Measurements from ENCODE around the gene APRT. TPM values are rescaled to one million over a fixed set of nuclear protein-coding genes. Genes with fewer than 3 reads are reported as not detected.
A peak's percentile ranks its signal among the peaks of the same experiment; 100 is the strongest.

Gene APRT
- total and polyA plus RNA-seq, 9 of the 15 experiments (the other 6 are each of a cell fraction or from before 2014, with no cell fraction given), result 41.7 to 409 (median 146) TPM

DNA sequence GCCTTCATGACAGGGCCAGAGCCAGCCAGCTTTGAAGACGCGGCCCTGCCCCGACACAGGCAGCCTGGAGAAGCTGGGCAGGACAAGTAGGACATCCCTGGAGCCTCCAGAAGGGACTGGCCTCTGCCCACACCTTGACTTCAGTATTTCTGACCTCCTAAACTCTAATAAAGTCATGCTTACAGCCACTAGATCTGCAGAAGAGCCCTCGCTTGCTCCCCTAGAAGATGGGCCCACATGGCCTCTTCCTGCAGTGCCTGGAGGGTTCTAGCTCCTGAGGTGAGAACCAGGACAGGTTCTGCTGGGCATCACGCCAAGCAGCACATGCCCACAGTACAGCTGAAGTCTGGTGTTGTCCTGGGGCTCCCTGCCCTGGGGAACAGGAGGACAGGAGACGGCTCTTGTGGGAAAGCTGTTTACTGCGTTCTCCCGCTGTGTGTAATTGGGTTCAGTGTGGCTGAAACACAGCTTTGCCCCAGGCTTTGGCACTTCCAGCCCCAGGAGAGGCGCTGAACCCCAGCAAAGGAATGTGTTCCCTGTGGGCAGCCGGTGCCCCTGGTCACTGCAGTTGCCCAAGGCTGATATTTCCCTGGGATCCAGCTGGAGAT lies 2.6 kb downstream of the APRT start (continued):
- TF ChIP-seq ZNF197 (CRISPR knock-in tag; IDR thresholded peaks at IDR 0.05; ENCODE audit: low read depth), result no peak
- TF ChIP-seq CHD2 (IDR thresholded peaks at IDR 0.05; ENCODE audit: low read depth, low read length), result no peak; the same call in 1 of the 2 replicates
- no peak for TF ChIP-seq FOXA1 (IDR thresholded peaks at IDR 0.05; ENCODE audit: borderline replicate concordance)
- TF ChIP-seq KAT8 (IDR thresholded peaks at IDR 0.05; ENCODE audit: low read depth), result no peak
- TF ChIP-seq NFIC (IDR thresholded peaks at IDR 0.05), result peak; percentile 64
- TF ChIP-seq ZNF76 (CRISPR knock-in tag; IDR thresholded peaks at IDR 0.05; ENCODE audit: borderline replicate concordance), result no peak
- TF ChIP-seq, protein P1, sequence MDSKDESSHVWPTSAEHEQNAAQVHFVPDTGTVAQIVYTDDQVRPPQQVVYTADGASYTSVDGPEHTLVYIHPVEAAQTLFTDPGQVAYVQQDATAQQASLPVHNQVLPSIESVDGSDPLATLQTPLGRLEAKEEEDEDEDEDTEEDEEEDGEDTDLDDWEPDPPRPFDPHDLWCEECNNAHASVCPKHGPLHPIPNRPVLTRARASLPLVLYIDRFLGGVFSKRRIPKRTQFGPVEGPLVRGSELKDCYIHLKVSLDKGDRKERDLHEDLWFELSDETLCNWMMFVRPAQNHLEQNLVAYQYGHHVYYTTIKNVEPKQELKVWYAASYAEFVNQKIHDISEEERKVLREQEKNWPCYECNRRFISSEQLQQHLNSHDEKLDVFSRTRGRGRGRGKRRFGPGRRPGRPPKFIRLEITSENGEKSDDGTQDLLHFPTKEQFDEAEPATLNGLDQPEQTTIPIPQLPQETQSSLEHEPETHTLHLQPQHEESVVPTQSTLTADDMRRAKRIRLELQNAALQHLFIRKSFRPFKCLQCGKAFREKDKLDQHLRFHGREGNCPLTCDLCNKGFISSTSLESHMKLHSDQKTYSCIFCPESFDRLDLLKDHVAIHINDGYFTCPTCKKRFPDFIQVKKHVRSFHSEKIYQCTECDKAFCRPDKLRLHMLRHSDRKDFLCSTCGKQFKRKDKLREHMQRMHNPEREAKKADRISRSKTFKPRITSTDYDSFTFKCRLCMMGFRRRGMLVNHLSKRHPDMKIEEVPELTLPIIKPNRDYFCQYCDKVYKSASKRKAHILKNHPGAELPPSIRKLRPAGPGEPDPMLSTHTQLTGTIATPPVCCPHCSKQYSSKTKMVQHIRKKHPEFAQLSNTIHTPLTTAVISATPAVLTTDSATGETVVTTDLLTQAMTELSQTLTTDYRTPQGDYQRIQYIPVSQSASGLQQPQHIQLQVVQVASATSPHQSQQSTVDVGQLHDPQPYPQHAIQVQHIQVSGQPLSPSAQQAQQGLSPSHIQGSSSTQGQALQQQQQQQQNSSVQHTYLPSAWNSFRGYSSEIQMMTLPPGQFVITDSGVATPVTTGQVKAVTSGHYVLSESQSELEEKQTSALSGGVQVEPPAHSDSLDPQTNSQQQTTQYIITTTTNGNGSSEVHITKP (IDR thresholded peaks at IDR 0.05; ENCODE audit: partially characterized antibody), result peak; percentile 51
- peak; percentile 25; the same call in 1 of the 2 replicates for TF ChIP-seq RHOXF2B (CRISPR knock-in tag; conservative IDR thresholded peaks at IDR 0.05)
- no peak for TF ChIP-seq ZNF253 (CRISPR knock-in tag; conservative IDR thresholded peaks at IDR 0.05)
- TF ChIP-seq MYNN (IDR thresholded peaks at IDR 0.05), result peak; percentile 6; the same call in 1 of the 2 replicates
- TF ChIP-seq MYNN (CRISPR knock-in tag; IDR thresholded peaks at IDR 0.05), result no peak
- TF ChIP-seq, protein P2, sequence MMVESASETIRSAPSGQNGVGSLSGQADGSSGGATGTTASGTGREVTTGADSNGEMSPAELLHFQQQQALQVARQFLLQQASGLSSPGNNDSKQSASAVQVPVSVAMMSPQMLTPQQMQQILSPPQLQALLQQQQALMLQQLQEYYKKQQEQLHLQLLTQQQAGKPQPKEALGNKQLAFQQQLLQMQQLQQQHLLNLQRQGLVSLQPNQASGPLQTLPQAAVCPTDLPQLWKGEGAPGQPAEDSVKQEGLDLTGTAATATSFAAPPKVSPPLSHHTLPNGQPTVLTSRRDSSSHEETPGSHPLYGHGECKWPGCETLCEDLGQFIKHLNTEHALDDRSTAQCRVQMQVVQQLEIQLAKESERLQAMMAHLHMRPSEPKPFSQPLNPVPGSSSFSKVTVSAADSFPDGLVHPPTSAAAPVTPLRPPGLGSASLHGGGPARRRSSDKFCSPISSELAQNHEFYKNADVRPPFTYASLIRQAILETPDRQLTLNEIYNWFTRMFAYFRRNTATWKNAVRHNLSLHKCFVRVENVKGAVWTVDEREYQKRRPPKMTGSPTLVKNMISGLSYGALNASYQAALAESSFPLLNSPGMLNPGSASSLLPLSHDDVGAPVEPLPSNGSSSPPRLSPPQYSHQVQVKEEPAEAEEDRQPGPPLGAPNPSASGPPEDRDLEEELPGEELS (CRISPR knock-in tag; IDR thresholded peaks at IDR 0.05; ENCODE audit: borderline replicate concordance), result 0 out of 2 replicates have a peak, but pooled peaks have one; percentile 31
